Subcutaneous abdominal adipose tissue (tissue), 5 donors: Measurements from ENCODE around the gene ADGRL3.

Source experiments
- H3K27ac ChIP-seq: one replicate; pipeline ENCODE4 v1.7.0; 2013; ENCODE audit warnings: low read depth, mild to moderate bottlenecking, inconsistent platforms, low read length, moderate library complexity
- H3K27me3 ChIP-seq, 5 donors: one replicate each; pipeline ENCODE4 v1.7.0; 2013; ENCODE audit warnings: low read length in 5 of 5, inconsistent platforms in 1 of 5; ENCODE audit not compliant: control insufficient read depth in 5 of 5, insufficient read depth in 4 of 5
- H3K36me3 ChIP-seq, 5 donors: one replicate each; pipeline ENCODE4 v1.7.0; 2013; ENCODE audit warnings: low read length in 5 of 5; ENCODE audit not compliant: control insufficient read depth in 5 of 5, insufficient read depth in 5 of 5
- H3K4me1 ChIP-seq, 5 donors: one replicate each; pipeline ENCODE4 v1.7.0; 2013; ENCODE audit warnings: low read length in 5 of 5, mild to moderate bottlenecking in 3 of 5, moderate library complexity in 1 of 5; ENCODE audit not compliant: control insufficient read depth in 5 of 5, insufficient read depth in 5 of 5
- H3K4me3 ChIP-seq, 5 donors: one replicate each; pipeline ENCODE4 v1.7.0; 2013; ENCODE audit warnings: low read length in 5 of 5, low read depth in 1 of 5
- H3K9ac ChIP-seq, 5 donors: one replicate each; pipeline ENCODE4 v1.7.0; 2013; ENCODE audit warnings: low read length in 5 of 5, mild to moderate bottlenecking in 4 of 5, moderate library complexity in 3 of 5
- H3K9me3 ChIP-seq, 5 donors: one replicate each; pipeline ENCODE4 v1.7.0; 2013; ENCODE audit warnings: low read length in 5 of 5; ENCODE audit not compliant: control insufficient read depth in 5 of 5
- donor health status: healthy.
- donor health status: healthy.
- donor health status: healthy.
- donor health status: healthy.
- donor health status: healthy.

Gene ADGRL3

DNA sequence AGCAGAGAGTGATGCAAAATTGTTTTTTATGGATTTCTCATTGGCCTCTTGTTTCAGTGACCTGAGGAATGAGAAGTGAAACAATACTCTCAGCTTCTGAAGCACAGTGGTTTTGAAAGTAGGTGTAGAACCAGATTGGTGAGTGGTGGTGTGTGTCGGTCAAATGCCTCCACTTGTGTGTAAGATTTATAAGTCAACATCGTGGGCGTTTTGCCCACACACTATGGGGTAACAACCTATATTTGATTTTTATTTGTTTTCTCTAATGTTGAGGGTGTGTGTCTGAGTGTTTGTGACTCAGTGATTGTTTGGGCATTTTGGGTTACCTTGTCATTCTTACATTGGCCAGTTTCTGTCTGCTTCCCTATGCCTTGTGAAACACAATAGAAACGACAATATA, 23.3 kb downstream of the ADGRL3 start:
- no peak overlapping the region for H3K4me3 ChIP-seq
- H3K36me3 ChIP-seq: no peaks in the 10 kb centered on the region
- H3K4me1 ChIP-seq: no peaks in the 10 kb centered on the region
- H3K9ac ChIP-seq: no peak overlapping the region
- H3K27me3 ChIP-seq: no peaks in the 10 kb centered on the region
- H3K9me3 ChIP-seq: no peaks in the 10 kb centered on the region
- no peak overlapping the region for H3K27ac ChIP-seq

DNA sequence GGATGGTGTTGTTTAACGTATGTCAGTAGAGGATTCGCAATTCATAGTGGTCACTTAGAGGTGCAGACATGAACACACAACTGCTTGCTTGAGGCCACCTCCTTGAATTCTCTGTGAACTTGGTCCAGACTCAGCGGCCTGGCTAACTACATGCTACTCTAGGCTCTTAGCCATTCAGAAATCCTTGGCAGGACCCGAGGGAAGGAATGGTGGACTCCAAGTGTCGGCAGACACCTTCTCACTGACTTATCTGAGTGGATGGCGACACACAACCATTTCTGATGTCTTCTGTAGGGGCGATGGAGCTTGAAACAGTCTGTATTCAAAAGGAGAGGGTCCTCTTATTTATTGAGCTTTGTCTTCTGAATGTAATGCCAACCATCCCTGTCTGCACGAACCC, 24.4 kb downstream of the ADGRL3 start:
- H3K27me3 ChIP-seq: no peaks in the 10 kb centered on the region
- H3K4me3 ChIP-seq: no peak overlapping the region
- no peaks in the 10 kb centered on the region for H3K36me3 ChIP-seq
- H3K9me3 ChIP-seq: no peaks in the 10 kb centered on the region
- H3K27ac ChIP-seq: no peak overlapping the region
- H3K4me1 ChIP-seq: no peaks in the 10 kb centered on the region
- H3K9ac ChIP-seq: no peak overlapping the region

DNA sequence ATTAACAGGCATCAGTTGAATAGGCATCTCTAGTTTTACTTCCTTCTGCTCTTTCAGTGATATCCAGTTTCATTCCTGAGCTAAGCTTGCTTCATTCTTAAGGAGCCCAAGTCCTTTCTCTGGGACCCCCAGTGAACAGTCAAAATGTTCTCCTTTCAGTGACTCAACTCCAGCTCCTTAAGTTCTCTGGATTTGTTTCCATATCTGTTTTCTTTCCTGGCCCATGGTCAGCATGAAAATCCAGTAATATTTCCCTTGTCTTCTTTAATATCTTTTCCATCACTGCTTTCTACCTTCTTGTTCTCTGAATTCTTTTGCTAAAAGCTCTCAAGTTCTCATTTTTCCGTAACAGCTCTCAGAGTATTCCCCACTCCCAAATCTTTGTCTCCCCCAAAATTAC, 25.5 kb downstream of the ADGRL3 start:
- Histone ChIP-seq H3K4me3 (no peak overlapping the region), H3K4me1 (no peaks in the 10 kb centered on the region), H3K9me3 (no peaks in the 10 kb centered on the region), H3K27me3 (no peaks in the 10 kb centered on the region), H3K9ac (no peak overlapping the region), H3K36me3 (no peaks in the 10 kb centered on the region), H3K27ac (no peak overlapping the region)

DNA sequence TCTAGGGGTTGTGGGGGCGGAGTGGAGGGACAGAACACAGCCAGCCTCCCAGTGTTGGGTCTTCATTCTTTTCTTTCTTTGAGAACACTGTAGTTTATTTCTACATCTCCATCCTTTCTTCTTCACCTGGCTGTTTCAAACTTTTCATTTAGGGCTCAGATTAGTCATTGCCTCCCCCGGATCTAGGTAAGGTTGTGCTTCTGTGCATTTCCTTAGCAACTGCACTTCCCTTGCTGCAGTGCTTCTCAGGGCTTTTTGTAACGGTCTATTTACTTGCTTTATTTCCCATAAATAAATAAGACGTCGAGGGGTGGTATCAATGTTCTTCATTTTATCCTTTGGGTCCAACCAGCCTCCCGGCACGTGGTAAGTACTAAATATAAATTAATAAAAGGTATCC, 31.3 kb downstream of the ADGRL3 start:
- Histone ChIP-seq H3K27me3 (no peaks in the 10 kb centered on the region), H3K4me3 (no peak overlapping the region), H3K9me3 (no peaks in the 10 kb centered on the region), H3K36me3 (no peaks in the 10 kb centered on the region), H3K9ac (no peak overlapping the region), H3K27ac (no peak overlapping the region), H3K4me1 (no peaks in the 10 kb centered on the region)

DNA sequence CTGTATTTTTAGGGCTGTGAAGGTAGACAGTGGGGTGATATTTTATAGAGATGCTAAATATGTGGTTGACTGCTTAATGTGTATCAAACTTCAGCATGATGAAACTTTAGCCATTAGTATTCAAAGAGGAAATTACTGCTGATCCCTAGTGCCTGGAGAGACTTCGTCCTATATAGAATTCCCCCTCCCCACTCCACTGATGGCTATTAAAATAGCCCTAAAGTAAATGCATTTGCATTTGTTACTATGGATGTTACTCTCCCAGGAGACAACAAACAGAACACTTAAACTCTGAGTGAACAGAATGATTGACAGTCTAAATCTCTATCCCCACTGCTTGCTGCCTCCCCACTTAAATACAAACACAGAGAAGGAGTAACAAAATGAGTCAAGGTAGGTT, 39.1 kb downstream of the ADGRL3 start:
- H3K4me3 ChIP-seq: no peak overlapping the region

DNA sequence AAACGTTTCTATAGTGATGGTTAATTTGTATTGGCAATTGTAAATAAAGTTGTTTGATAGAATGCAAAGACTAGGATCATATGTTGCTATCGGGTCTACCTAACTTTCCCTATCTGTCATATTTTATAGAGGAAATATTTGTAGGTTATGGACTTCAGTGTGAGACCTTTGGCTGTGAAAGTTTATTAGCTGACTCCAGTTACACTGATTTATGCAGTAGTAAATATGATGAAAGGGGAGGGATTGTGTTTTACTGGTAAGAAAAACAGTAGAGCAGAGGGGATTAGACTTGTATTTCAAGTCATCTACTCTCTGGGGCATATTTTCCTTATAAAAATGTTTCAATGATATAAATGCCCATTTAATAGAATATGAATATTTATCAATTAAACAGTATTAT, 43.8 kb downstream of the ADGRL3 start:
- Histone ChIP-seq H3K4me1 (no peaks in the 10 kb centered on the region), H3K4me3 (no peak overlapping the region), H3K27ac (no peak overlapping the region), H3K9ac (no peak overlapping the region), H3K36me3 (no peaks in the 10 kb centered on the region), H3K9me3 (no peaks in the 10 kb centered on the region), H3K27me3 (no peaks in the 10 kb centered on the region)

More for the DNA sequence above, 39.1 kb downstream of the ADGRL3 start:
- no peaks in the 10 kb centered on the region for H3K4me1 ChIP-seq
- H3K9me3 ChIP-seq: no peaks in the 10 kb centered on the region
- no peak overlapping the region for H3K27ac ChIP-seq
- no peaks in the 10 kb centered on the region for H3K27me3 ChIP-seq
- no peaks in the 10 kb centered on the region for H3K36me3 ChIP-seq
- H3K9ac ChIP-seq: no peak overlapping the region

DNA sequence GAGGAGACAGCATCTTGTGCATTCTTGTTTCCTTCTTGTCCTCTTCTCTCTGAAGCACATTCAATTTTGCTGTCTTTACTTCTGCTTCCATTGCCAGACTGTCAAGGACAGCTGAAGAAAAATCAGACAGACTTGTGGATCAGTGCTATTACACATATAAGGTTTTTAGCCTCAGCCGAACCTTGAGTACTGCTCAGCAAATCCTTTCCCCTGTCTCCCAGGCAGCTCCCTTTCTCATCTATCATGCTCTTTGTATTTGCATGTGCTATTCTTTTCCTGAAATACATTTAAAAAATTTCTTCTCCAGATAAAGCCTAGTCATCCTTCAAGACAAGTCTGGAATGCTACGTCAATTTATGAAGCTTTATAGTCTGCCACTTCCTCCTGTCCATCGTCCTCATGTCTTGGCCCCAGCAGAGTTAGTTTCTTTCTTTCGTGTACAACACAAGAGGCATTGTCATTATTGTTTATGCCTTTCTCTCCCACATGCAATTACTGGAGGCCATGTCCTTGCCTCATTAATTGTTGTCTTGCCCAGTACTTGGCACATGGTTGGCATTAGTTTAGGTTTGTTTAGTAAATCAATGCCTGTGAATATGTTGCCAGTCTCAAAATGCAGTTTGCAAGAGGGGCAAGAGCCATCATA, 45.1 kb downstream of the ADGRL3 start:
- no peaks in the 10 kb centered on the region for H3K4me1 ChIP-seq
- no peak overlapping the region for H3K9ac ChIP-seq
- H3K9me3 ChIP-seq: no peaks in the 10 kb centered on the region
- H3K36me3 ChIP-seq: no peaks in the 10 kb centered on the region
- no peaks in the 10 kb centered on the region for H3K27me3 ChIP-seq
- no peak overlapping the region for H3K27ac ChIP-seq
- no peak overlapping the region for H3K4me3 ChIP-seq

DNA sequence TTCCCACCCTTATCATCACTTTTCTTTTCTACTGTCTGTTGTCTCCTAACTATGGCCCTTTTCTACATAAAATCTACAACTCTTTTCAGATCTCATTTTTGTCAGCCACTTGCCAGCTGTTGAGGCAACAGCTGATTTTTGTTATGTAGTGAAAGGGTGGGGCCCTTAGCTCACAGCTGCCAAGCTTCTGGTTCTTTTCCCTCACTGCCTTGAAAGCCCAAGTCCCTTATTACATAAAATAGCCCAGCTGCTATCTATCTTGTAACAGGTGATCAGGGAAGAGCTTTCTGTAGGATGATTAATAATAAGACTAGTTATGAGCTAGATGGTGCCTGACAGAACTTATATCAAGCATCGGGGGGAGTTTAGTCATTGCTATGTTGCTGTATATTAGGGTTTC, 45.9 kb downstream of the ADGRL3 start:
- H3K4me1 ChIP-seq: no peaks in the 10 kb centered on the region
- no peaks in the 10 kb centered on the region for H3K9me3 ChIP-seq
- H3K27ac ChIP-seq: no peak overlapping the region
- H3K9ac ChIP-seq: no peak overlapping the region
- no peaks in the 10 kb centered on the region for H3K27me3 ChIP-seq
- H3K36me3 ChIP-seq: no peaks in the 10 kb centered on the region
- H3K4me3 ChIP-seq: no peak overlapping the region

DNA sequence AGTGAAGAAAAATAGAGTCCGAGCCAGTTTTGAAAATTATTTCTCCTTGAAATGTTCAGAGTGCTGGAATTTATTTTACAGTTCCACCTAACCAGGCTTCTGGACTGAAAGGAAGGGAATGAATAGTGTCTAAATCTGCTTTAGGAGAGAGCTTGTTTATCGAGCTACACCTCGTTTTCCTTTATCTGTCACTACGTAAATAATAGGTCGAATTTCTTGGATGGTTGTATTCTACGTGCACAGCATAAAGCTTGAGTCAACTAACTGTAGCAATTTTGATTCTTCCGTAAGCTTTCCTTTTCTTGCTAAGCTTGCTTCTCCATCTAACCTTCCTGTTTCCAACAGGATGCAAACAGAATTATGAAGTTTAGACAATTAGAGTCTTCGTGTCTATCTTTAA, 48.6 kb downstream of the ADGRL3 start:
- Histone ChIP-seq H3K4me3 (no peak overlapping the region), H3K4me1 (no peaks in the 10 kb centered on the region), H3K9ac (no peak overlapping the region)

DNA sequence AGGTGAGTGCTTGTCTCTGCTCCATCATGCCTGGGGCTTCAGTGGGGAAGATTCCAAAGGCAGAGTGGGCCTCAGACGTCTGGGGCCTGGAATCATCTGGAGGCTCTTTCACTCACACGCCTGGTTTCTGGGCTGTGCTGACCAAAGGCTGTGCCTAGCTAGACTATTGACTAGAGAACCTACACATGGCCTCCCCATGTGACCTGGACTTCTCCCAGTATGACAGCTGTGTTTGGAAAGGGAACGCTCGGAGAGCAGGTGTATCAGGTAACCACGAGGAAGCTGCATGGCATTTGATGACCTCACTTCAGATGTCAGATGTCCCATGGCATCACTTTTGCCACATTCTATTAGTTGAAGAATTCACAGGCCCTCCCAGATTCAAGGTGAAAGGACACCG, 51.0 kb downstream of the ADGRL3 start:
- Histone ChIP-seq H3K9me3 (no peaks in the 10 kb centered on the region), H3K4me3 (no peak overlapping the region), H3K27me3 (no peaks in the 10 kb centered on the region), H3K4me1 (no peaks in the 10 kb centered on the region), H3K27ac (no peak overlapping the region), H3K36me3 (no peaks in the 10 kb centered on the region), H3K9ac (no peak overlapping the region)

More for the DNA sequence above, 48.6 kb downstream of the ADGRL3 start:
- Histone ChIP-seq H3K27me3 (no peaks in the 10 kb centered on the region), H3K36me3 (no peaks in the 10 kb centered on the region), H3K9me3 (no peaks in the 10 kb centered on the region), H3K27ac (no peak overlapping the region)

DNA sequence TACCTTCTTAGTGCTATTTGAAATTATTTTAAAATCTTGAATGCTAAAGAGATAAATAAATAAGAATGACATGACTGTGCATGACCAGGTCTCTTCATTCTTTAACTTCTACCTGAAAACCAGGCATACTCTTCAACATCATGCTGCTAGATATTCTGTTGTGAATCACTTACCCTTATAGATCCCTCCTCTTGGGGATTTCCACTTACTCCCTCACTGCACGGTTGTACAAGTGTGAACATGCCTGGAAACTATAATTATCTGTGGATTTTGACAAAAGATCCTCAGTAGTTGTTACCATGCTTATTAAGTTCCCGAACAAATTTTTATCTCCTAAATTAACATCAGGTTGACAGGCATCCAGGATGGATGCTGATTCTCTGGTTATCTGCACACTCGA, 54.3 kb downstream of the ADGRL3 start:
- Histone ChIP-seq H3K9ac (no peak overlapping the region), H3K27ac (no peak overlapping the region), H3K4me3 (no peak overlapping the region), H3K27me3 (no peaks in the 10 kb centered on the region), H3K36me3 (no peaks in the 10 kb centered on the region), H3K9me3 (no peaks in the 10 kb centered on the region), H3K4me1 (no peaks in the 10 kb centered on the region)
